Activated CD8-positive, alpha-beta memory T cell treated with anti-CD3 and anti-CD28 coated beads for 36 hours (primary cell): Measurements from ENCODE around the gene GNB1. TPM values are rescaled to one million over a fixed set of nuclear protein-coding genes. Genes with fewer than 3 reads are reported as not detected.
"Not testable (repeated sequence)": the region's sequence is repeated elsewhere in the genome, so short reads cannot be mapped to it uniquely, and the experiment has no call there.

Source experiments
- CTCF ChIA-PET: fragments of 350-600 bp; sonication (Branson Sonifier 250); formaldehyde crosslinking; loops from one replicate; lab custom pipeline; 2021; ENCODE audit warnings: antibody characterized with exemption; lab: Charles Lee
- POLR2A ChIA-PET: fragments of 350-600 bp; sonication (Branson Sonifier 250); formaldehyde crosslinking; loops from one replicate; lab custom pipeline; 2021; ENCODE audit warnings: antibody characterized with exemption; lab: Charles Lee
- total RNA-seq, 2 experiments: library from RNA; stranded (reverse); gene quantifications; one replicate each; pipeline ENCODE4 v1.2.3, GENCODE V29; 2021

GNB1 gene
- total RNA-seq, 2 experiments from 2014 or later: 420 to 435 TPM

- POLR2A ChIA-PET: no interaction called here
- CTCF ChIA-PET: no interaction called here
Measured at GRCh38 chr1:1877865-1878436, 12.9 kb downstream of the GNB1 start.

- ChIA-PET POLR2A (interaction anchor here (1.1 to 1.5 kb wide), 2 partner anchors 12 to 33 kb away, joined by 5 to 7 read pairs; no protein-coding TSS in a partner anchor), CTCF (interaction anchor here (0.9 to 1.7 kb wide), 2 partner anchors 15 to 29 kb away, joined by 3 to 5 read pairs; no protein-coding TSS in a partner anchor)
Measured at GRCh38 chr1:1876335-1876930, 14.5 kb downstream of the GNB1 start.

GRCh38 chr1:1875932-1876331 is 15.0 kb downstream of the GNB1 start:
- ChIA-PET POLR2A (interaction anchor here (1.1 to 1.5 kb wide), 2 partner anchors 12 to 33 kb away, joined by 5 to 7 read pairs; no protein-coding TSS in a partner anchor), CTCF (interaction anchor here (1.3 to 1.7 kb wide), 2 partner anchors 30 to 33 kb away, joined by 4 to 5 read pairs; no protein-coding TSS in a partner anchor)

GRCh38 chr1:1874901-1875300 is 16.0 kb downstream of the GNB1 start:
- CTCF ChIA-PET: interaction anchor here (0.8 to 1.7 kb wide), 4 partner anchors 31 to 100 kb away, joined by 3 to 5 read pairs (median 4); no protein-coding TSS in a partner anchor
- POLR2A ChIA-PET: interaction anchor here (0.6 kb wide), 1 partner anchor 30 kb away, joined by 3 read pairs; no protein-coding TSS in a partner anchor

GRCh38 chr1:1873186-1873585 is 17.7 kb downstream of the GNB1 start:
- CTCF ChIA-PET: no interaction called here
- POLR2A ChIA-PET: no interaction called here

GRCh38 chr1:1872329-1872994 is 18.4 kb downstream of the GNB1 start:
- CTCF ChIA-PET: interaction anchor here (1.0 to 1.1 kb wide), 2 partner anchors 9 to 10 kb away, joined by 3 to 5 read pairs; no protein-coding TSS in a partner anchor
- POLR2A ChIA-PET: interaction anchor here (0.6 kb wide), 1 partner anchor 62 kb away, joined by 5 read pairs; no protein-coding TSS in a partner anchor

GRCh38 chr1:1869469-1869868 is 21.4 kb downstream of the GNB1 start:
- POLR2A ChIA-PET: interaction anchor here (0.6 kb wide), 1 partner anchor 20 kb away, joined by 3 read pairs; no protein-coding TSS in a partner anchor
- CTCF ChIA-PET: interaction anchor here (1.0 to 1.5 kb wide), 2 partner anchors 8 to 13 kb away, joined by 3 read pairs; no protein-coding TSS in a partner anchor

- CTCF ChIA-PET: no interaction called here
- POLR2A ChIA-PET: no interaction called here
Measured at GRCh38 chr1:1867164-1867563, 23.7 kb downstream of the GNB1 start.

- ChIA-PET POLR2A (no interaction called here), CTCF (interaction anchor here (0.6 kb wide), 1 partner anchor 9 kb away, joined by 3 read pairs; no protein-coding TSS in a partner anchor)
Measured at GRCh38 chr1:1862905-1863547, 27.9 kb downstream of the GNB1 start.

- CTCF ChIA-PET: interaction anchor here (1.6 kb wide), 1 partner anchor 7 kb away, joined by 3 read pairs; no protein-coding TSS in a partner anchor
- POLR2A ChIA-PET: not testable (repeated sequence)
Measured at GRCh38 chr1:1861761-1862310, 29.1 kb downstream of the GNB1 start.

- ChIA-PET POLR2A (interaction anchor here (0.7 kb wide), 1 partner anchor 13 kb away, joined by 5 read pairs; no protein-coding TSS in a partner anchor), CTCF (interaction anchor here (1.3 to 1.6 kb wide), 2 partner anchors 8 to 44 kb away, joined by 3 to 4 read pairs; no protein-coding TSS in a partner anchor)
Measured at GRCh38 chr1:1861339-1861730, 29.6 kb downstream of the GNB1 start.

- CTCF ChIA-PET: interaction anchor here (0.7 to 1.6 kb wide), 3 partner anchors 9 to 47 kb away, joined by 3 to 4 read pairs (median 3); no protein-coding TSS in a partner anchor
- POLR2A ChIA-PET: not testable (repeated sequence)
Measured at GRCh38 chr1:1859970-1860697, 30.8 kb downstream of the GNB1 start.

GRCh38 chr1:1858382-1859086 is 32.4 kb downstream of the GNB1 start:
- POLR2A ChIA-PET: interaction anchor here (0.6 to 0.7 kb wide), 2 partner anchors 12 to 456 kb away, joined by 3 read pairs; no protein-coding TSS in a partner anchor
- CTCF ChIA-PET: interaction anchor here (0.6 kb wide), 1 partner anchor 42 kb away, joined by 3 read pairs; no protein-coding TSS in a partner anchor

- ChIA-PET POLR2A (no interaction called here), CTCF (no interaction called here)
Measured at GRCh38 chr1:1857096-1857703, 33.7 kb downstream of the GNB1 start.

GRCh38 chr1:1856161-1856560 is 34.7 kb downstream of the GNB1 start:
- POLR2A ChIA-PET, CTCF ChIA-PET: not testable (repeated sequence)

GRCh38 chr1:1853593-1854257 is 37.2 kb downstream of the GNB1 start:
- ChIA-PET CTCF (interaction anchor here (0.6 to 1.3 kb wide), 3 partner anchors 8 to 98 kb away, joined by 3 to 6 read pairs (median 3); no protein-coding TSS in a partner anchor), POLR2A (no interaction called here)
